ENCODE measurements around the gene FBXW2. TPM values are rescaled to one million over a fixed set of nuclear protein-coding genes. Genes with fewer than 3 reads are reported as not detected.

FBXW2 gene
- total RNA-seq, 1 donor from 2014 or later: 67.7 TPM

- no peaks in the 10 kb centered on the region for H3K9me3 Mint-ChIP-seq
- no peaks in the 10 kb centered on the region for H3K27me3 Mint-ChIP-seq
- H3K36me3 Mint-ChIP-seq: no peaks in the 10 kb centered on the region
- H3K4me3 Mint-ChIP-seq: no peak overlapping the region
- H3K27ac Mint-ChIP-seq: no peak overlapping the region
- no peak for TF ChIP-seq CTCF (conservative IDR thresholded peaks at IDR 0.05)
- peaks cover 13% of the 10 kb centered on the region for H3K4me1 Mint-ChIP-seq (ENCODE audit: unreplicated experiment)
- DNase-seq (ENCODE audit: extremely low spot score, unreplicated experiment): no peak
Measured at GRCh38 chr9:120734607-120735410, 58.4 kb downstream of the FBXW2 start.

GRCh38 chr9:120733190-120733589, 60.0 kb downstream of the FBXW2 start:
- no peak for TF ChIP-seq CTCF (conservative IDR thresholded peaks at IDR 0.05)
- Mint-ChIP-seq H3K36me3 (no peaks in the 10 kb centered on the region), H3K27me3 (no peaks in the 10 kb centered on the region), H3K4me1 (ENCODE audit: unreplicated experiment) (peaks cover 13% of the 10 kb centered on the region), H3K4me3 (no peak overlapping the region), H3K27ac (no peak overlapping the region), H3K9me3 (no peaks in the 10 kb centered on the region)
- DNase-seq (ENCODE audit: extremely low spot score, unreplicated experiment): no peak

- no peak for TF ChIP-seq CTCF (conservative IDR thresholded peaks at IDR 0.05)
- Mint-ChIP-seq H3K27me3 (peaks cover 6% of the 10 kb centered on the region), H3K4me3 (no peak overlapping the region), H3K27ac (no peak overlapping the region), H3K9me3 (no peaks in the 10 kb centered on the region), H3K36me3 (no peaks in the 10 kb centered on the region), H3K4me1 (ENCODE audit: unreplicated experiment) (peaks cover 13% of the 10 kb centered on the region)
- DNase-seq (ENCODE audit: extremely low spot score, unreplicated experiment): no peak
Measured at GRCh38 chr9:120730654-120731514, 62.3 kb downstream of the FBXW2 start.

DNA sequence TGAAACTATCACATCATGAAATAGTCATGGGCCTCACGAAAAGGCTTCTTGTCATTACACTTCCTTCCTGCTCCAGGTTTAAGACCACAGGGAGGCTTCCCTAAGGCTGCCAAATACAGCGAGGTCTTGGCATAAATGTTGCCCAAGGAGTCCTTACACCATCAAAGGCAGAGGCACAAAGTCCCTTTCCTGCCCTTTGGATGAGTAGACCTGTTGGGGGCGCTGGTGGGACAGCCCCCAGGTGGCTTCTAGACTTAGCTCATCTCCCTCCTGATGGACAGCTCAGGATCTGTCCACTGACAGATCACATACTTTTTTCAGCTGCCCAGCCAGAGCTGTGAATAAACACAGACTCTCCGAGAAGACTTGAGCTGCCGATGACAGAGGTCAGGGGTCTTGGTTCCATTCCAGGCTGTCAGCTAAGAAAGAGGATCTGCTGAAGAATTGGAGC, 63.4 kb downstream of the FBXW2 start:
- H3K4me1 Mint-ChIP-seq (ENCODE audit: unreplicated experiment): peaks cover 8% of the 10 kb centered on the region
- no peak for TF ChIP-seq CTCF (conservative IDR thresholded peaks at IDR 0.05)
- H3K4me3 Mint-ChIP-seq: no peak overlapping the region
- H3K27me3 Mint-ChIP-seq: peaks cover 6% of the 10 kb centered on the region
- no peak overlapping the region for H3K27ac Mint-ChIP-seq
- no peak for DNase-seq (ENCODE audit: extremely low spot score, unreplicated experiment)
- H3K36me3 Mint-ChIP-seq: no peaks in the 10 kb centered on the region
- H3K9me3 Mint-ChIP-seq: no peaks in the 10 kb centered on the region

DNA sequence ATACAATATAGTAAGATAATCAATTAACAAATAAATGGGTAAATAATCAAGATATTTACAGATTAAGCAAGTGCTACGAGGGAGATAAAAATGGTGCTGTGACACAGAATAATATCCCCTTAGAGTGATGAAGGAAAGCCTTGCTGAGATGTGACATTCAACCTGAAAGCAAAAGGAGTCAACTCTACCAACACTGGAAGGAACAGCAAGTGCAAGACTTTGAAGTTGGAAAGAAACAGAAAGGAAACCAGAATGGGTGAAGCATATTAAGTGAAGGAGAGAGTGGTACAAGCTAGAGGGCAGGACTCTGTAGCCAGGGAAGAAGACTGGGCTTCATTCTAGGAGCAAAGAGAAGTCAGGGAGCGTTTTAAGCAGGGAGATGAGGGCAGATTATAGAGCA, 66.7 kb downstream of the FBXW2 start:
- no peak for DNase-seq (ENCODE audit: extremely low spot score, unreplicated experiment)
- H3K9me3 Mint-ChIP-seq: no peaks in the 10 kb centered on the region
- H3K4me1 Mint-ChIP-seq (ENCODE audit: unreplicated experiment): peaks cover 5% of the 10 kb centered on the region
- TF ChIP-seq CTCF (conservative IDR thresholded peaks at IDR 0.05): no peak
- H3K27ac Mint-ChIP-seq: no peak overlapping the region
- no peak overlapping the region for H3K4me3 Mint-ChIP-seq
- peaks cover 6% of the 10 kb centered on the region for H3K27me3 Mint-ChIP-seq
- H3K36me3 Mint-ChIP-seq: no peaks in the 10 kb centered on the region
